Measurements from ENCODE around the gene CADPS2.

DNA sequence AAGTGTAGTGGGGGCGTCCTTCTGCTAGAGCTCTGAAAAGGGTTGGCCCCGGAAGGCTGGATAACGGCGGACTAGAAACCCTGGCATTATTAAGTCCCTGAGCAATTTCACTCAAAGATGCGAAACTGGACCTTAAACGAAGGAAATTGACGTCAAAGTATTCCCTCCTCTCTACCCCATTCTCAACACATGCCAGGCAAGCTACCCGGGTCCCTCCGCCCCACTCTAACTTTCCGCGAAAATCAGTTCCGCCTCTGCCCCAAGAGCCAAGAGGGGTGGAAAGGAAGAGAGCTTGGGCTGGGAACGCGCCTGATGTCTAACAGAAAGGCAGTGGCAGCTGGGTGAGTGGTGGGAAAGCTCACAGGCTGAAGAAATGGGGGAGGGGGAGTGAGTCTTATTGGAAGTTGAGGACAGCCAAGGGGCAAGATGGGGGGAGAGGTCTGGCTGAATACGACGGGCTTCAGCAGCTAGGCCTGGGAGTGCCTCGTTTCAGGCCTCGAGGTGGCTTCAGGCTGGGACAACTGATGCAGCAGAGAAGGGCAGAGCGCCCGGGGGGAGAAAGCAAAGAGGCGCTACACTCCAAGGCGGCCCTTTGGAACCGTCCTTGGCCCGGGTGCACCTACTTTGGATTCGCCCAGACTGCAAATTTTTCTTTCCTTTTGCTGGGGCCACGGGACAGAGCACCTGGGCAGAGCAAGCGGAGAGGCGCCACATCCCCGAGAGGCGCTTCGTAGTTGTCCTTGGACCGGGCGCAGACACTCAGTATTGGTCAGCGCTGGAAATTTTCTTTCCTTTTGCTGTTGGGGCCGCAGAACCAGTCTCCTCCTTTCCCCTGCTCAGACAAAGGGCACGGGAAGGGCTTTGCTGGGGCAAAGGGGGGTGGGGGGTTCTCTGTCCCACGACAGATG is 579.7 kb downstream of the CADPS2 start:
- TF ChIP-seq, protein P1, sequence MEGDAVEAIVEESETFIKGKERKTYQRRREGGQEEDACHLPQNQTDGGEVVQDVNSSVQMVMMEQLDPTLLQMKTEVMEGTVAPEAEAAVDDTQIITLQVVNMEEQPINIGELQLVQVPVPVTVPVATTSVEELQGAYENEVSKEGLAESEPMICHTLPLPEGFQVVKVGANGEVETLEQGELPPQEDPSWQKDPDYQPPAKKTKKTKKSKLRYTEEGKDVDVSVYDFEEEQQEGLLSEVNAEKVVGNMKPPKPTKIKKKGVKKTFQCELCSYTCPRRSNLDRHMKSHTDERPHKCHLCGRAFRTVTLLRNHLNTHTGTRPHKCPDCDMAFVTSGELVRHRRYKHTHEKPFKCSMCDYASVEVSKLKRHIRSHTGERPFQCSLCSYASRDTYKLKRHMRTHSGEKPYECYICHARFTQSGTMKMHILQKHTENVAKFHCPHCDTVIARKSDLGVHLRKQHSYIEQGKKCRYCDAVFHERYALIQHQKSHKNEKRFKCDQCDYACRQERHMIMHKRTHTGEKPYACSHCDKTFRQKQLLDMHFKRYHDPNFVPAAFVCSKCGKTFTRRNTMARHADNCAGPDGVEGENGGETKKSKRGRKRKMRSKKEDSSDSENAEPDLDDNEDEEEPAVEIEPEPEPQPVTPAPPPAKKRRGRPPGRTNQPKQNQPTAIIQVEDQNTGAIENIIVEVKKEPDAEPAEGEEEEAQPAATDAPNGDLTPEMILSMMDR (IDR thresholded peaks at IDR 0.05; ENCODE audit: low read length): no peak
- no peak for TF ChIP-seq EZH2 (optimal IDR thresholded peaks at IDR 0.05; ENCODE audit: low read depth, low read length)

Measured in MM.1S (cell line).